GM15510 (cell line): ENCODE results near the gene SMPX.

ENCODE experiments used
- POLR2A ChIP-seq: IDR thresholded peaks from 3 replicates; pipeline ENCODE4 v1.6.1; 2011; ENCODE audit warnings: borderline replicate concordance; ENCODE audit not compliant: insufficient read length; ENCODE audit errors: extremely low read depth

Gene SMPX

DNA sequence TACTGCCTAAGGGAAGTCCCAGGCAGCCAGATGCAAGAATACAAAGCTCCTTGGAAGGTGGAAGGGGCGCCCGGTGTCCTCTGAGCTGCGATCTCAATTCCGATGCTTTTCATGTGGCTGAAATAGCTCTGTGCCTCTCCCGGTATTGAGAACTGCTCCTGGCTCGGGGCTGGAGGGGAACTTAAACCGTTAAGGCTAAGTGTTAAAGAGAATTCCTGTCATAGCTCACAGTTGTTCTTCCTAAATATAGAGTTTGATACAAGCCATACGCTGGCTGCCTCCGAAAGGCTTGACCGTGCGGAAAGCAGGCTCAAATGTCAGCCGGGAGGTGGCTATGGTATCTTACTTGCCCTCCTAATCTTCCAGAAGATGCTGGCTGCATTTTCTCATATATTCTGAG is at the start of gene SMPX:
SMPX (minus strand) TSS at position 157 of the 400 bp plus-strand sequence. CDS start 3,826 bp downstream, outside the sequence.
- TF ChIP-seq POLR2A = no peak

DNA sequence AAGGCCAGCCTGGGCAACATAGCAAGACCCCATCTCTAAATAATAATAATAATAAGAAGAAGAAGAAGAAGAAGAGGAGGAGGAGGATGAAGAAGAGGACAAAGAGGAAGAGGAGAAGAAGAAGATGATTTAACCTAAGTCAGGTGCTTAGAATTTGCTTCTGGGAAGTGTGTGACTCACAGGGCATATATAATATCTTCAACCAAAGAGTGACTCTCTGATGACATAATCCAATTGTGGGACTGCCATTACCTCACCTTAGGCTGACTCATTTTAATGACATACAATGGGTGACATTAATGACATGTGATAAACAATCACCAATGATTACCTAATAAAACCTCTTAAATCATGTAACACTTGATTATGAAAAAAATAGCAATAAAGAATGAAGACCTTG is 48.8 kb upstream of the SMPX start:
- TF ChIP-seq POLR2A = no peak

DNA sequence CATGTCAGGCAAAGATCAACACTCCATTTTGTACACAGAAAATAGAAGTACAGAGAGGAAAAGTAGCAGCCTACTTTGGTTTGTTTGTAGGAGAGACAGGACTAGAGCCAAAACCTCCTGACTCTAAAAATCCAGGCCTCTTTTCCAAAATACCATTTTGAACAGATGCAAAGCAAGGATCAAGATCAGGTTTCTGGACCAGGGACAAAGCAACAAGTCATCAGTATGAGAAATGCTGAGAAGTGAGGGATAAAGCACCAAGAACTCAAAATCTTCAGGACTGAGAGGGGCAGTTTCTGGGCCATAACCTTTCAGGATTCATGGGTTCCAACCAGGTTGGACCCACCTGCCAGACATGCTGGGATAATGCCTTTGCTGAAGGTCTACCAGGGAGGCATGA is 44.9 kb upstream of the SMPX start:
- TF ChIP-seq POLR2A = no peak

DNA sequence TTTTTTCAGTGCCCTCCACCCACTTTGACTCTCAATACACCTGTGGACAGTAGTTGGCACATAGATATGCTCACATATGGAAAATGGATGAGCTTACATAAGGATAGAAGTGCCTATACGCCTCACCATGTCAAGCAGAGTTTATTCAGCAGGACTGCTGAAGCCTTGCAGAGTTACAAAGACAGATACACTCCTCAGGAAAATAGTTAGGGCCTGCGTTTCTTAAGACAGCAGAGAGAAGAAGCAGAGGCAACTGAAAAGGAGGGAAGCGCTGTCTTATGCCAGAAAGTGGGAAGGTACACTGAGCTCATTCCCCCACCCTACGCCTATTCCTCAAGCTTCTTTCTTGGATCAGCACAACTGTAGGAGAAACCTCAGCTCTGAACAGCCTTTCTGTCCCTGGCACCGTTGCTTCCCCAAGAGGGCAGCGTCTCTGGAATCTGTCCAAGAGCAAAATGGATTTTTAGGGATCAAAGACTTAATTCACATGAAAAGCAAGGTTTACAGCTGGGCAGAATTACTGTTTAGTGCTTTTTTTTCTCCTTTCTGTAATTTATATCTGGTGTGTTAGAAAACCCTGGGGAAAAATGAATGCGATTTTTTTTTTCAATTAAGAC is 44.2 kb upstream of the SMPX start:
- no peak for TF ChIP-seq POLR2A

DNA sequence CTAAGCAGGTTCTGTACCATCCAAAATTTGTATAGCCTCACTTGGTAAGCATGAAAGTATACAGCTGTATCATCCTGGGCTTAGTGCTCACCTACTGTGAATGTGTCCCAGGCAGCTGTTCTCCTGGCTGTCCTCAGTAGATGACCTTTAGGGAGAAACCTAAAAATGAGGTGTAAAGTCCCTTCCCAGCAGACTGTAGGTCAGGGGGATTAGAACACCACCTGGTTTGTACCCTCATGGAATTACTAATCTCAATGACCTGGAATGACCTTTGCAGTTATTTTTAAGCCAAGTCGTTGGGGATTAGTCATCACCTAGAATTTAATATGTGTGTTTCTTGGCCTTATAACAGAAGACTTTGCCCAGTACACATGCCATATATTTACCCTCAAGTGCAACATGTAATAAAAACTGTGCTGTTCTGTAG is 42.4 kb upstream of the SMPX start:
- TF ChIP-seq POLR2A = no peak

DNA sequence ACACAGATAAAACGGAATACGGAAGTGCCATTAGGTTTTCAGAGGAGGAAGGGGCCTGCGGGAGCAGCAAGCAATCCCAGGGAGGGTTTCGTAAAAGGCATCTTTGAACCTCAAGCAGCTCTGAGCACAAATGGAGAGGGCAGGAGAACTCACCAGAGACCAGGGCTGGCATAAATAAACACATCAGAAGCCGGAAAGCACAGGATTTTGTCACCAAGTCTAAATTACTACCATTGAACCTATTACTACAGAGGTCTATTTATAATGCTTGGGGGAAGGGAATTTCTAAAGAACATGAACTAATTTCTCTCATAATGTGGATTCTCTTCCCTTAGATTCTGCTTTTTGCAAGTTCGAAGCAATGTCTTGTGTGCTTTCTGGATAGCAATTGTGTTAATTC is 41.9 kb upstream of the SMPX start:
- no peak for TF ChIP-seq POLR2A

DNA sequence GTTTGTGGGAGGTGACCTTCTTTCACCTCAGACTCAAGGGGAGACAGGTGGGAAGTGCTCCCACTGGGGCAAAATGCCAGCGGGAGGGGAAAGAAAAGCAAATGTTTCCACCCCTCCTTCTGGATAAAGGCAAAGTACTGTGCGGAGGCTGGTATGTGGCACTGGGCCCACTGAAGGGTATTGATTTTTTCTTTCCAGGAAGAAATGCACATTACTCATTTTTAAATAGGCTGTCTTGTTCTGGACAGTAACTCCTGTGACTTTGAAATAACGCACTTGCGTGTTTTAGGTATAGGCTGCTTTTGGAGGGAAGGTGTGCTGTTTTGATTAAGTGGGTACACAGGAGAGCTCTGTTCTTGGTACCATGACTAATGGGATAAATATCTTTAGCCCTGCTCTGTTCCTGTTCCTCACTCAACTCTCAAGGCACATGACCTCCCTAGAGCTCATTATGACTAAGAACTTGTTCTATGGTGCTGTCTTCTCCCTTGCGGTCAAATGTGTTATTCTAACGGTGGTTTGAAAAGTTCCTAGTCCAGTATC is 40.8 kb upstream of the SMPX start:
- TF ChIP-seq POLR2A = no peak

DNA sequence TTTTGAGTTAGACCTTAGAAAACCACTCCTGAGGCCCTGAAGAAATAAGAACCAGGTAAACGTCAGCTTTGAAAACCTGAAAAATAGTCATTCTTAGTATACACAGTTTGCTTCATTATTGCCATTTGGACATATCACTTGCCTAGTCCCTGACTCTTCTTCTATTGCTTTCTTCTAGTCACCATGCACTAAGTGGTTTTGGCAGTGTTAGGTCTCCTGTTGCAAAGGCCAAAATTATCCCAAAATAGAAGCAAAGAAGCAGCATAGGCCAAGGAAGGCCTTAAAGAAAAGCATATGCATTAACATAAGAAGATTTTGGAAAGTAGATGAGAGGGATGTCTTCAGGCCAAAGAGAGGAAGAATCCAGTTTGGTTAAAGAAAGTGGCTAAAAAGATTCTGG is 24.1 kb upstream of the SMPX start:
- no peak for TF ChIP-seq POLR2A

DNA sequence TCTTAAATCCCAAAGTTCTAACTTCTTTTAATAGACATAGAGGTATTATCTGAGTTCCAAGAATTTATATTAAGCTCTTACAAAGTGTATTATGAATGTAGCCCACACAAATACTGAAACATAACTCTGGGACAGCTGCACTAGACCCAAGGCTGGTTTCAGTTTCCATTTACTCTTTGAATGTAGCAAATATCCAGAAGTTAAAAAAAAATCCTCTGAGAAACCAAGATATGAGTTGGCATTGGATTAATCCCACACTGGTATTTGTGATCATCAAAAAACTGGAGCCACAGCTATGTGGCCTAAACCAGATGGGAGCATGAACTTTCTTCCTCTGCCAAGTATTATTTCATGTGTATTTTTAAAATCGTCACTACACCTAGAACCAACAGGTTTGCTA is 23.6 kb upstream of the SMPX start:
- no peak for TF ChIP-seq POLR2A

DNA sequence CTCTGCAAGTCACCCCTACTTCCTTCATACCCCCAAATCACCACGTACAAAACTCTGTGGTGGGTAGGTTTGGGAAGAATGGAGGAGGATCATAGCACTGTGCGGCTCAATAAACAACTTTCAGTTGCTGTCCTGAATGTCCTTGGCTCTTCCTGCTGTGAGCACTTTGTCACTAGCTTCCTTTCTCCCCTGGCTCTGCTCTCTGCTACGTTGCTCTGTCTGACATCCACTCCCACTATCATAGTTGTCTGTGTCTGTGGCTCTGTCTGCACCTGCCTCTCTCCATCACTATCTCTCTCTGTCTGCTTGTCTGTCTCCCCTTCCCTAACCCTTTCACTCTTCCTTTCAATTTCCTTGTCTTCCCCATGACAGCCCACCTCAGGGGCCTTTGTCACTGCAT is 21.2 kb upstream of the SMPX start:
- TF ChIP-seq POLR2A = no peak

DNA sequence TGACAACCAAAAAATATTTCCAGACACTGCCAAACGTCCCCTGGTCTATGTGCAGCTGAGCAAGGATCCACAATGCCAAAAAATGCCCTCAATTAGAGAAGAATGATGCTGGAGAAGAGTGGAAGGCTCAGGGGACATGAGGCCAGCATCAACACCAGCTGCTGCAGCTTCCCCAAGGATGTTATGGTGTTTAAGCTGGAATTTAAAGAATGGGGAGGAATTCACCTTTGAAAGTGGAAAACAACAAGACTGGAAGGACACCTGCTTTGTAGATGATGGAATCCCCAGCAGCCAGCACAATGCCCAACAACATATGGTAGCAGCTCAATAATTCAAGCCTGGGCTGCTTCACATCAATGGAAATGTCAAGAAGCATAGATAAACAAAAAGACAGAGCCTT is 20.3 kb upstream of the SMPX start:
- TF ChIP-seq POLR2A = no peak

DNA sequence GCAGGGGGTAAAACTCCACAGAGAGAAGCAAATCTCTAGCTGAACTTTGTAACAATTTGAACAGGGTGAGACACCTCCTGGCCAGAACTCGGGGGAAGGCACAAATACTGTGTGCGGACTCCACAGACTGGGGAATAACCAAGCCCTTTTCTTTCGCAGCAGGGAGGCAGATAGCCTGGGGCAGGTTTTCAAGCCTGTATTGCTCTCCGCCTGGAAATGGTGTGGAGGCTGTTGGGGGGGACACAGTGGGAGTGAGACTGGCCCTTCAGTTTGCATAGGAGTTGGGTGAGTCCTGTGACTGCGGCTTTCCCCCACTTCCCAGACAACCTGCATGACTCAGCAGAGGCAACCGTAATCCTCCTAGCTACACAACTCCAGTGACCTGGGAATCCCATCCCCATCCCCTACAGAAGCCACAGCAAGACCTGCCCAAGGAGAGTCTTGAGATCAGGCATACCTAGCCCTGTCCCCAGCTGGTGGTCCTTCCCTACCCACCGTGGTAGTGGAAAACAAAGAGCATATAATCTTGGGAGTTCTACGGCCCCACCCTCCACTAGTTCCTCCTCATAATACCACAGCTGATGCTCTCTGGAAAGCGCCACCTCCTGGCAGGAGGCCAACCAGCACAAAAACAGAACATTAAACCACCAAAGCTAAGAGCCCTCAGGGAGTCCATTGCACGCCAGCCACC is 12.9 kb upstream of the SMPX start:
- no peak for TF ChIP-seq POLR2A

DNA sequence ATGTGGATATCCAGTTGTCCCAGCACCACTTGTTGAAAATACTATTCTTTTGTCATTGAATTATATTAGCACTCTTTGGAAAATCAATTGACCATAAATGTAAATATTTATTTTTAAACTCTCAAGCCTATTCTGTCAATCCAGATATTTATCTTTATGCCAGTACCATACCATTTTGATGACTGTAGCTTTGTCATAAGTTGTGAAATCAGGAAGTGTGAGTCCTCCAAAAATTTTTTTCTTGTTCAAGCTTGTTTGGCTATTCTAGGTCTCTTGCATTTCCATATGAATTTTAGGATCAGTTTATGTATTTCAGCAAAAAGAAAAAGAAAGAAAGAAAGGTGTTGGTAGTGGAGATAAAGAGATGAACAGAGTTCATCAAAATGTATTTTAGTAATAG is 8.2 kb upstream of the SMPX start:
- TF ChIP-seq POLR2A = no peak

DNA sequence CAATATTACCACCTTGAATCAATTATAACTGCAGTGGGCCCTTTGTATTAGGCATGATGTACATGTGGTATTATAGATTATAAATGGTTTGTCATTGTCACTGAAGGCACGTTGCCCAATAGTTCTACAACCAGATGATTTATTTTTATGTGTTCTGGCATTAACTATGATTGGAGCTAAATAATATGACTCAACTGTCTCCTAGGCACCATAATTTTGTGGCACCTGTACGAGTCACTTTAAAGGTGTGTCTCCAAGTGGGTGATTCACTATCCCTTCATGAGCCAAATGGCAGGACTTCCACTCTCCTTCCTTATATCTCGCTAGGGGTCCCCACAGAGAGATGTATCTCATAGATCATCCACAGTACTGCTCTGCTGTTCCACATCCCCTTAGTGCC is 6.1 kb upstream of the SMPX start:
- TF ChIP-seq POLR2A = no peak

DNA sequence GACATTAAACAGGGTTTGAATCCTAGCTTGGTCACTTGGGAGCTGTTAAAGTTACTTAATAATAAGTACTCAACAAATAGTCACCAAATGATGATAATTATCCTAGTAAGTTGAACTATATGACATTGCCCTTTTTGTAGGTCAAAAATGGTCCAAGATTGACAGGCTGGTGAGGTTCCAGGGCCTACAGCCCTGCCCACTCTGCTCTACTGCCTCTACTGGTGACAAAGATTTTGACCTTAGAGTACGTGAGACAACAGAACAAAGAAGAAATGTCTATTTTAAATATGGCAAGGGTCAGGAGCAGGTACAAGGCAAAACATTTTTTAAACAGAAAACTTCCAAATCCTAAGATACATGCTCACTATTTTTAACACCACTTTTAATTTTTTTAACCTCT is 572 bp upstream of the SMPX start:
- no peak for TF ChIP-seq POLR2A
